GM18499 (cell line): ENCODE measurements around the gene CSTF2T.
"Not testable (repeated sequence)": the region's sequence is repeated elsewhere in the genome, so short reads cannot be mapped to it uniquely, and the experiment has no call there.

Experiments
- ATAC-seq: cut with Tn5 transposase; IDR thresholded peaks from one replicate; pipeline ENCODE4 v1.9.1; 2021; ENCODE audit warnings: moderate number of reproducible peaks; ENCODE audit not compliant: insufficient read depth, unreplicated experiment

Gene CSTF2T

GRCh38 chr10:51698473-51699063 is 827 bp downstream of the CSTF2T start:
- no peak for ATAC-seq

GRCh38 chr10:51696251-51696650 is 3.1 kb downstream of the CSTF2T start:
- no peak for ATAC-seq

GRCh38 chr10:51694086-51694768 is 5.2 kb downstream of the CSTF2T start:
- no peak for ATAC-seq

GRCh38 chr10:51691135-51691534 is 8.3 kb downstream of the CSTF2T start:
- no peak for ATAC-seq

- ATAC-seq: no peak
Observed at GRCh38 chr10:51689536-51689935, 9.9 kb downstream of the CSTF2T start.

GRCh38 chr10:51688826-51689225 is 10.6 kb downstream of the CSTF2T start:
- not testable (repeated sequence) for ATAC-seq

GRCh38 chr10:51687296-51687695 is 12.1 kb downstream of the CSTF2T start:
- no peak for ATAC-seq

GRCh38 chr10:51685768-51686167 is 13.6 kb downstream of the CSTF2T start:
- no peak for ATAC-seq

- ATAC-seq: no peak
Observed at GRCh38 chr10:51683031-51683691, 16.2 kb downstream of the CSTF2T start.

GRCh38 chr10:51679841-51680240 is 19.6 kb downstream of the CSTF2T start:
- no peak for ATAC-seq

GRCh38 chr10:51675088-51675487 is 24.3 kb downstream of the CSTF2T start:
- ATAC-seq: no peak

GRCh38 chr10:51672039-51672535 is 27.3 kb downstream of the CSTF2T start:
- ATAC-seq: no peak

GRCh38 chr10:51669041-51669440 is 30.4 kb downstream of the CSTF2T start:
- ATAC-seq: no peak

- no peak for ATAC-seq
Observed at GRCh38 chr10:51668336-51668689, 31.1 kb downstream of the CSTF2T start.

GRCh38 chr10:51667678-51668335 is 31.6 kb downstream of the CSTF2T start:
- no peak for ATAC-seq

GRCh38 chr10:51666456-51666855 is 32.9 kb downstream of the CSTF2T start:
- ATAC-seq: no peak

- ATAC-seq: no peak
Observed at GRCh38 chr10:51663086-51663485, 36.3 kb downstream of the CSTF2T start.

GRCh38 chr10:51659344-51659743 is 40.1 kb downstream of the CSTF2T start:
- no peak for ATAC-seq

GRCh38 chr10:51658000-51658399 is 41.4 kb downstream of the CSTF2T start:
- no peak for ATAC-seq

GRCh38 chr10:51656503-51656902 is 42.9 kb downstream of the CSTF2T start:
- no peak for ATAC-seq

GRCh38 chr10:51654918-51655317 is 44.5 kb downstream of the CSTF2T start:
- ATAC-seq: no peak
